Measurements from ENCODE around the gene SLC29A1. TPM values are rescaled to one million over a fixed set of nuclear protein-coding genes. Genes with fewer than 3 reads are reported as not detected.

SLC29A1 gene
- total and polyA plus RNA-seq, 2 donors (not counting 1 experiment from before 2014, with no cell fraction given): 6.0 to 7.3 TPM

DNA sequence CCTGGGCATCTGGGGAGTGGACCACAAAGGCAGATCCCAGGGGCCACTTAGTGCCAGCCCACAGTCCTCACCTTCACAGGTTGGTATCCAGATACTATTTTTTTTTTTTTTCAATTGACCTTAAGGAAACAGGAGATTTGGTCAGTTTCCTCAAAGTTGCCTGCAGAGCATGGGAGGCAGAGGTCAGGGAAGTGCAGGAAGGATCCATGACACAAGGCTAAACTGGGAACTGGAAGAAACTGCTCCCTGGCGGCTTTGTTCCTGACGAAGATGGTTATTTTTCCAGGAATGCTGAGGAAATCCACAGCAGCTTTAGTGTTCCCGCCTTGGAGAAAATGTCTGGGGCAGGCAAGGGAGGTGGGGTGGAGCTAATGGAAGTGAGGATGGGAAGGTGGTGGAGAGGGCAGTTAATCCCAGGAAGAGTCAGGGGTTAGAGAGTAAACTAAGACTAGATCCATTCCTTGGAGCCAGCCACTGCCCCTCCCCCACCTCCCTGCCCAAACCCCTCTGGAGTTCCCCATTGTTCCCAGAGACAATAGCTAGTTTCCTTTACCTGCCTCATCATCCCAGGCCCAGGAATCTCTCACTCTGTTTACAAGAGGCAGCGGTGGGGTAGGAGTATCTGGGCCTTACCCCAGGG, 20.9 kb upstream of the SLC29A1 start:
- no peak overlapping the region for H3K9ac ChIP-seq (ENCODE audit: low read length)
- no peaks in the 10 kb centered on the region for H3K79me2 ChIP-seq (ENCODE audit: control insufficient read depth, insufficient read depth, low read length)
- ChIA-PET CTCF (no interaction called here), POLR2A (no interaction called here)
- H3K27ac ChIP-seq (ENCODE audit: low read length in 2 of 2): no peak overlapping the region
- no peaks in the 10 kb centered on the region for H3K27me3 ChIP-seq (replicated peaks in 1 of 4; ENCODE audit: control extremely low read depth in 1 of 4, control insufficient read depth in 3 of 4, insufficient read depth in 4 of 4, low read length in 3 of 4)
- intact Hi-C loops (cut with micrococcal nuclease): no loop called here
- Mint-ChIP-seq H3K4me1 (no peaks in the 10 kb centered on the region), H3K4me3 (no peak overlapping the region), H3K27me3 (peaks cover 5% of the 10 kb centered on the region), H3K9me3 (ENCODE audit: insufficient read depth) (no peaks in the 10 kb centered on the region), H3K27ac (no peak overlapping the region)
- TF ChIP-seq EZH2 (IDR thresholded peaks at IDR 0.05; ENCODE audit: borderline replicate concordance, insufficient read depth, low read depth, low read length, poor library complexity, severe bottlenecking) (no peak), CTCF (IDR thresholded peaks at IDR 0.05) (no peak)
- no peaks in the 10 kb centered on the region for H3K36me3 ChIP-seq (replicated peaks in 1 of 2; ENCODE audit: control extremely low read depth in 1 of 2, control insufficient read depth in 1 of 2, extremely low read depth in 1 of 2, insufficient read depth in 2 of 2, low read length in 1 of 2)
- H2AFZ ChIP-seq (ENCODE audit: insufficient read depth, low read depth, low read length, poor library complexity, severe bottlenecking): no peak overlapping the region
- no peaks in the 10 kb centered on the region for H4K20me1 ChIP-seq (ENCODE audit: control insufficient read depth, insufficient read depth, low read length, poor library complexity, severe bottlenecking)
- no peak for DNase-seq
- WGBS (ENCODE audit: insufficient coverage): 96% methylated on average over 3 of the region's 4 CpGs
- H3K4me1 ChIP-seq (ENCODE audit: control insufficient read depth in 2 of 2, insufficient read depth in 2 of 2, low read length in 2 of 2): no peaks in the 10 kb centered on the region
- H3K4me2 ChIP-seq (replicated peaks; ENCODE audit: low read depth, low read length, poor library complexity, severe bottlenecking): no peak overlapping the region
- no peaks in the 10 kb centered on the region for H3K9me3 ChIP-seq (ENCODE audit: control extremely low read depth in 1 of 3, control insufficient read depth in 2 of 3, insufficient read depth in 1 of 3, low read length in 2 of 3)
- no peak overlapping the region for H3K4me3 ChIP-seq (ENCODE audit: control extremely low read depth in 1 of 5, extremely low read depth in 1 of 5, insufficient read depth in 1 of 5, low read depth in 2 of 5, low read length in 4 of 5)
- no peak for ATAC-seq (ENCODE audit: low read depth)

- Histone ChIP-seq H3K4me3 (ENCODE audit: control extremely low read depth in 1 of 5, extremely low read depth in 1 of 5, insufficient read depth in 1 of 5, low read depth in 2 of 5, low read length in 4 of 5) (no peak overlapping the region), H3K4me1 (ENCODE audit: control insufficient read depth in 2 of 2, insufficient read depth in 2 of 2, low read length in 2 of 2) (no peaks in the 10 kb centered on the region), H3K27ac (ENCODE audit: low read length in 2 of 2) (no peak overlapping the region), H3K9me3 (ENCODE audit: control extremely low read depth in 1 of 3, control insufficient read depth in 2 of 3, insufficient read depth in 1 of 3, low read length in 2 of 3) (no peaks in the 10 kb centered on the region), H4K20me1 (ENCODE audit: control insufficient read depth, insufficient read depth, low read length, poor library complexity, severe bottlenecking) (no peaks in the 10 kb centered on the region), H3K36me3 (replicated peaks in 1 of 2; ENCODE audit: control extremely low read depth in 1 of 2, control insufficient read depth in 1 of 2, extremely low read depth in 1 of 2, insufficient read depth in 2 of 2, low read length in 1 of 2) (no peaks in the 10 kb centered on the region), H3K27me3 (replicated peaks in 1 of 4; ENCODE audit: control extremely low read depth in 1 of 4, control insufficient read depth in 3 of 4, insufficient read depth in 4 of 4, low read length in 3 of 4) (no peaks in the 10 kb centered on the region), H3K9ac (ENCODE audit: low read length) (no peak overlapping the region), H2AFZ (ENCODE audit: insufficient read depth, low read depth, low read length, poor library complexity, severe bottlenecking) (no peak overlapping the region), H3K79me2 (ENCODE audit: control insufficient read depth, insufficient read depth, low read length) (no peaks in the 10 kb centered on the region), H3K4me2 (replicated peaks; ENCODE audit: low read depth, low read length, poor library complexity, severe bottlenecking) (no peak overlapping the region)
- H3K27ac Mint-ChIP-seq: no peak overlapping the region
- intact Hi-C loops (cut with micrococcal nuclease): no loop called here
- ATAC-seq (ENCODE audit: low read depth): no peak
- H3K27me3 Mint-ChIP-seq: peaks cover 5% of the 10 kb centered on the region
- H3K4me3 Mint-ChIP-seq: no peak overlapping the region
- CTCF ChIA-PET: no interaction called here
- 94% methylated on average over 10 of the region's 11 CpGs for WGBS (ENCODE audit: insufficient coverage)
- H3K9me3 Mint-ChIP-seq (ENCODE audit: insufficient read depth): no peaks in the 10 kb centered on the region
- TF ChIP-seq EZH2 (IDR thresholded peaks at IDR 0.05; ENCODE audit: borderline replicate concordance, insufficient read depth, low read depth, low read length, poor library complexity, severe bottlenecking): no peak
- no peaks in the 10 kb centered on the region for H3K4me1 Mint-ChIP-seq
- POLR2A ChIA-PET: no interaction called here
- DNase-seq: no peak
Measured at GRCh38 chr6:44202972-44203750, 20.2 kb upstream of the SLC29A1 start.
